Posterior cingulate gyrus (tissue), 11 donors: ENCODE measurements around the gene KCNQ1.

Experiments used
- DNase-seq, 10 donors: peaks; one replicate each; pipeline versions ENCODE4 v3.0.0 to v3.0.0-alpha.2; 2020 to 2021; ENCODE audit warnings: mixed read lengths in 3 of 10
- intact Hi-C: fragments of 100-400 bp; cut with DNase I; formaldehyde crosslinking; loops from one replicate; pipeline ENCODE4 v1.15.1; 2023

The KCNQ1 gene

DNA sequence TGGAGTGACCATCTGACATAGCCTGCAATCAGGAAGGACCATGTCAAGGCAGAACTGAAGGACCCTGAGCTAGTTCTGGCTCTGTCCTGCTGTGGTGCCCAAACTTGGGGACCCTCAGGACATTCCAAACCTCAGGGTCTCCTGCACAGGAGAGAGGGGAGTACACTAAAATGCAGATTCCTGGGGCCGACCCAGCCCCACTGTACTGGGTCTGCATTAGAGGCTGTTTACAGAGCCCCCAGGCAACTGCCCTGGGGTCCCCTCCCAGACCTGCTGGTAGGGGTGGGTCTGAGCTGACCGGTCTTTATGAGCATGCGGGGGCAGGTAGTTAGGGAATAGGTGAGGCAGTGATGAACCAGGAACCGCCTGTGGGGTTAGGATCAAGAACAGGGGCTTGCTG is 7.3 kb upstream of the KCNQ1 start:
- intact Hi-C loops: no loop called here
- DNase-seq: peak in 4 of 10 donors; percentile 9 to 53 (median 52)

DNA sequence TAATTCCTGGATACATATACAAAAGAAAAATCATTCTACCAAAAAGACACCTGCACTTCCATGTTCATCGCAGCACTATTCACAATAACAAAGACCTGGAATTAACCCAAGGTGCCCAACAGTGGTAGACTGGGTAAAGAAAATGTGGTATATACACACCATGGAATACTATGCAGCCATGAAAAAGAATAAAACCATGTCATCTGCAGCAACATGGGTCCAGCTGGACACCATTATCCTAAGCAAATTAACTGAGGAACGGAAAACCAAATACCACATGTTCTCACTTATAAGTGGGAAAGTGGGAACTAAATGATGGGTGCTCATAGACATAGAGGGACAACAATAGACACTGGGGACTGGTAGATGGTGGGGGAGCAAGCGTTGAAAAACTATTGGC is 5.0 kb upstream of the KCNQ1 start:
- intact Hi-C loops: no loop called here
- DNase-seq: no peak

DNA sequence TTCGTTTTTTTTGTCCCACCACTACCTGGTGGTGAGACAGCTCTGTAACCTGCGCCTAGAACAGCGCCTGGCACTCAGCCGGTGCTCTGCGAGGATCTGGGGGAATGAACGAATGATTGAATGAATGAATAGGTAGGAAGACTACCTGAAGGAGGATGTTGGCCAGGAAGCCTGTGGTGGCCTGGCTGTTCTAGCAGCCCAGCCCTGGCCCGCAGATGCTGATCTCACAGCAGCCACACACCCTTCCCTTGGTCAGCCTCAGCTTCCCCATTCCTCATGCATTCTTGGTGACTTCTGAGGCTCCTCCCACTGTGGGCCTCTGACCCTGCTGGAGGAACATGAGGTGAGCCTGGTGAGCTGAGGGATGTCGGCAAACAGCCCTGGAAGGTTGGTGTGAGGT is 4.2 kb upstream of the KCNQ1 start:
- peak in 4 of 10 donors; percentile 4 to 47 (median 26) for DNase-seq
- intact Hi-C loops: no loop called here

DNA sequence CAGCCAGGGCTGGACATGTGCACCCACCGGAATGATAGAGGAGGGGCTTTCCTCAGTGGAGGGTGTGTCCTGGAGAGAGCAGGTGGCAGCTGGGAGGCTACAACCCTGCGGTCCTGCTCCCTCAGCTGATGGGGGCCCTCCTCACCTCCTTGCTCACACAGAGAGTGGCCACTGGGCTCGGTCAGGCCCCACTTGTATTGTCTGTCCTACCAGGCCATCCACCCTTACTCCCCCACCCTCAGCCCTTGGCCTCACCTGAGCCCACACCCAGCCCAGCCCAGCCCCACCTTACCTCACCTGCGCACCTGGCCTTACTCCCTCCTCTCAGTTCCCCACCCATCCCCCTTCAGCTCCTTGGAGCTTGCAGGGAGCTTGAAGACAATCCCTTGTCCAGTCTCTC is 3.6 kb upstream of the KCNQ1 start:
- intact Hi-C loops: no loop called here
- peak in 4 of 10 donors; percentile 6 to 72 (median 56) for DNase-seq

DNA sequence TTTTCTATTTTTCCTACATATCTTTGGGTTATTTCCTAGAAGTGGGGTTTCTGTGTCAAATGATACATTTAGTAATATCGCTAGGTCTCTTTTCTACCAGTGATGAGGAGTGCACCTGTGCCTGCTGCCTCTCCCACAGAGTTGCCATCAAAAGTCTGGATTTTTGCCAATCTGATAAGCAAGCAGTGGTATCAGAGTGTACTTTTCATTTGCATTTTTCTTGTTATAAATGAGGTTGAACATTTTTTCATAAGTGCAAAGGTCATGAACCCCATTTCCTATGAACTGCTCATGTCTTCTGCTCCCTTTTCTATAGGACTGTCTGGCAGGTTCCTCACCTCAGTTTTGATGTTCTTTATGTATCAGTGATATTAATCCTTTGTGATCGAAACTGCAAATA is 2.2 kb upstream of the KCNQ1 start:
- DNase-seq: no peak
- intact Hi-C loops: no loop called here

DNA sequence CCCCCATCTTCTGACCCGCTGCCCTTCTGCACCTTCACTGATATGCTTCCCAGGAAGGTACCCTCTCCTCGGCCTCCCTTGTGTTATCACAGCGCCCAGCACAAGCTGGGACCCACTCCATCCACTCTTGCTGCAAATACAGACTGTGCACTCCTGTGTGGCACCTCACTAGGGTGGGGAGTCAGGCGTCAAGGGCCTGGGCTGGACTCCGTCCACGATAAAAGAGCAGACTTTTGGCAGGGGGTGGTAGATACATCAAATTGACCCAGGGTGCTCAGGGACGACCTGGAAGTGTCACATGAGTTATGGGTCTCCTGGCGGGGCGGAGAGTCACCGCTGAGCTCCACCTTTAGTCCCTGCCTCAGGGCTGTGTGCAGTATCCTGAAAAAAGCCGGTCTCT is 1.4 kb upstream of the KCNQ1 start:
- intact Hi-C loops: no loop called here
- peak in 3 of 10 donors; percentile 29 to 72 (median 63) for DNase-seq

DNA sequence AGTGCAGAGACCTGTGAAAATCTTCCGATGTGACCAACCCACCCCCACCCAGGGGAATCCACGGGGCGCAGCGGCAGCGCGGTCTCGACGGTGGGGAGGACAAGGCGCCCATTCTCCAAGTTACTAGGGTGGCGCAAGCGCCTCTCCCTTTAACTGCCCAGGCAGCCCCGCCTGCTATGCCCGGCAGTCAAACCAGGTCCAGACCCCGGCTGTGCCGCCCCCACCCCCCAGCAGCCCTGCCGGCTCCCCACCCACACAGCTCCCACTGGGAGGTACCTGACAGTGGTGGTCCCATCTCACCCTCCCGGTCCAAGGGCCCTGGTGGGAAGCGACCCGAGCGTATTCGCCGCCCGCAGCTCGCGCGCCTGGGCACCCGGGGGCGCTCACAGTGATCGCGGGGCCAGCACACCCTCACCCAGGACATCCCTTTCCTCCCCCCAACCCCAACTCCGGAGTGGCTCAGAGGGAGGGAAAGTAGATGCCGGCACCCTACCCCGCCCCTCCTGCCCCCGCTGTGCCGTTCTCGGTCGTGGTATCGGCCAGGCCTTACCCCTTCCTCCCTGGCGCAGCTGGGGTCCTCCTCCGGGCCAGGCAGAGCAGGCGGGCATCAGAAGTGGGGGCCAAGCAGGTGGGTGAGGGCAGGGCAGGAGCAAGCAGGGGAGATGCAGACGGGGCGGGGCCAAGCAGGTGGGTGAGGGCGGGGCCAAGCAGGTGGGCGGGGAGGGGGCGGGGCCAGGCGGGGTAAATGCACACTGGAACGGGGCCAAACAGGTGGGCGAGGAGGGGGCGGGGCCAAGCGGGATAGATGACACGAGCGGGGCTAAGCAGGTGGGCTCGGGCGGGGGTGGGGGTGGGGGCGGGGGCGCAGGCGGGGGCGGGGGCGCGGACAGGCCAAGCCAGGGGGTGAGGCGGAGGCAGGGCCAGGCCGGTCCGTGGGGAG is 657 bp upstream of the KCNQ1 start, which contains the start of gene TRPM5:
TSS of gene TRPM5 (minus strand) at position 634 of the 940 bp plus-strand sequence. CDS start 21,478 bp downstream, outside the sequence.
- intact Hi-C loops: no loop called here
- peak in 3 of 10 donors; percentile 40 to 74 (median 50) for DNase-seq

DNA sequence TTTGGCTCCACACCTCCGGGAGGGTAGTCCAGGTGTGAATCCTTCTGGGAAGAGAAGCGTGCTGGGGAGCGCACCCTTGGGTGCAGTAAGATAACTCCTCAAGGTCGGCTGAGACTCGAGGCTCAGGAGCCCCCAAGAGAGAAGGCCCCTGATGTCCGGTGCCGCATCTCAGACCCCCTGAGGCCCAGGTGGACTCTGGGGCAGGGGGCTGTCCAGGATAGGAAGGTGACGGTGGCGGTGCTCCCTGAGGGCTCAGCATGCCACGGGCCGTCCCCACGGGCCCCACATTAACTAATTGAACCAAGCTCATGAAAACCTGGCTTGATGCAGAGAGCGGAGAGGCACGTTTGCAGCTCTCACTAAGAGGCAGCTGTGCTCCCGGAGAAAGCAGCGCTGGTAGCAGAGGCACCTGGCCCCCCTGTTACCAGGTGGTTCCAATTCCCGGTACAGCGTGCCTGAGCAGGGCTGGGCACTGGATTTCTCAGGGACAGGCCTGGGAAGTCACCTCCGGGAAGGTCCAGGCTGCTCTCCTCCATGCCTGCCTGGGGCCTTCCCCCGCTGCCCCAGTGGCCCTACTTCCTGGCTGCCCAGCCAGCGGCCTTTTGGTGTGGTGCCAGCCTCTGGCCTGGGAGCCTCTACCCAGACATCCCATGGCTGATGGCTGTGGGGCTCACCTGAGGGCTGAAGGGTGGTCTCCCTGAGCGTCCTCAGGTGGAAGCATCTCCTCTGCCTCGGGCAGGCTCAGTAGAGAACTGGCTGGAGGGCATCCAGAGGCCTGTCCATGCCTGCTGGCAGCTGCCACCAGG is 1.1 kb downstream of the KCNQ1 start:
- intact Hi-C loops: no loop called here
- DNase-seq: peak in 4 of 10 donors; percentile 20 to 72 (median 64)

DNA sequence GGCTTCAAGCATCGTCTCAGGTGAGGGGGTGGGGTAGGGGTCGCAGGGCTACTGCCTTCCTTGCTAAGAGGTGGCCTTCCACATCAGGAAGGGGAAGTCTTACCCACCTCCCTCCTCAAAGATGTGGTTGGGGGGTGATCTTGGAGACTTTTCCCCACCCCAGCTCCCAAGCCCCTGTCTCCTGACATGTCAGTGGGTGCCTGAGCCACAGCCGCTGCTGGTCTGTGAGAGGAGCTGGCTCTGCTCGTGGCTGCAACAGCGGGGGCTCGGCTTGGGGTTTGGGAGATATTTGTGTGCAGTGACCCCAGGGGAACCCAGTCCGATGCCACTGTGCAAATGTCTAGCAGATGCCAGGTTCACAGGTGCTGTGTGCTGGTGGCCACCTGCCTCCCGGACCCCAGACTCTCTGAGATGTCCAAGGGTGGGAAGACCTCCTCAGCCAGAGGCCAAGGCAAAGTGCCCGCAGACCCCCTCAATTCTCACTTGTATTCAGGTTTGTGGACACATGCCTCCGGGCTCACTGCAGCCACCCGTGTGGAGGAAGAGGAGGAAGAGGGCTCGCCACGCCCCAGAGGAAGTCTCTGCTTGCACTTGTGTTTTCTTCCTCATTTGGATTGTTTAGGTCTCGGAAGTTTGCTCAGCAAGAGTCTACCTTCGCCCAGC is 1.9 kb downstream of the KCNQ1 start:
- peak in 4 of 10 donors; percentile 26 to 81 (median 75) for DNase-seq
- intact Hi-C loops: no loop called here

DNA sequence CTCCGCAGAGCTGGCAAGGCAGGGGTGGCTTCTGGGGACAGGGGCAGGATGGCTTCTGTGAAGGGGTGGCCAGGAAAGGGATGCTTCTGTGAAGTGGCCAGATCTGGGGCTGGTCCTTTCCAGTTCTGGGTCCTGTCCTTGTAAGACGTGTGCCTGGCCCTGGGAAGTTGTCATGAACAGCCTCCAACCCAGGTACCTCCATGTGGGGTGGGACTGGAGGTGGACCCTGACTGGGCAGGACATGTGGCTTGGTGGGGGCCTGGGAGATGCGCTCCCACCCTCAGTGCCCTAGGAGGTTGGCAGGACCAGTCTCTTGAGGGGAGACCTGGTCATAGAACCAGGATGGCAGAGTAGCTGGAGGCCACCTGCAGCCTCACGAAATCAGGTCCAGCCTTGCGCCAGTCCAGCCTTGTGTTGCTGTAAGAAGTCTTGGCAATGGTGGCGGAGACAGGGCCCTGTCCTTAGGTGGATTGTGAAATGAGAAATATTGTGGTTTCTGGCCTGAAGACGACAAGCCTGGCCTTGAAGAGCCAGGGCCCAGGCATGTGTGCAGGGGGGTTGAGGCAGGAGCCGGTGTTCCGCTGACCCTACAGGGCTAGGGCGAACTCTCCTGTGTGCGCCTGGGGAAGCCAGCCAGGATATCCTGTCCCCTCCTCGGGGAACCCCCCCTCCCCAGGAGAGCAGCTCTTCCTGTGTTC is 2.6 kb downstream of the KCNQ1 start:
- intact Hi-C loops: no loop called here
- DNase-seq: peak in 4 of 10 donors; percentile 17 to 78 (median 45)

DNA sequence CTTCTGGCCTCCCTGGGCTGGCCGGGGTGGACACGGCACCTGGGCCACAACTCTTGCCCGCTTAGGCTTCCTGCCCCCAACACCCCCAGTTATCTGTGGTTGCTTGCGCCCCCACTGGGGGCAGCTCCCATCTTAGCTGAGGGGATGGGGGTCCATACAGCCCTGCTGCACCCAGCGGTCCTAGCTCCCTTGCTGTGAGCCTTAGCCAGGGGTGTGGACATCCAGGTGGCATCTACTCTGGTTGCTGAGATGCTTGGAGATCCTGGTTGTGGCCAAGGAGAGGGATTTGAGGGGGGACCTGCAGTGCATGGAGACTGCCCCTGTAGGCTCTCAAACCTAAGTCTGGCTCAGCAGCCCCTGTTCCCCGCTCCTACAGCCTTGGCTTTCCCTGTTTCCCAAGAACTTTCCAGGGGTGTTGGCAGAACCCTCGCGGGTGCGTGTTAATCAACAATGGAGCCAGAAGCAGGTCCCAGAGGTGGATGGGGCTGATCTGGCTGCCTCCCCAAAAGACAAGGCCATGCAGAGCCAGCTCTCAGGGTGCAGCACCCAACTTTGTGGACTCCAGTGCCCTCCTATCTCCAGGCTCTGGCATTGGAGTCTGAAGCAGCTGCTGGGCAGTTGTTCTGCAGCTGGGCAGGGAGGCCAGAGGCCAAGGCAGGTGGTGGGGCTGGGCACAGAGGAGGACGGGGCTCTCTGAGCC is 3.3 kb downstream of the KCNQ1 start:
- intact Hi-C loops: no loop called here
- DNase-seq: peak in 3 of 10 donors; percentile 53 to 64 (median 57)

DNA sequence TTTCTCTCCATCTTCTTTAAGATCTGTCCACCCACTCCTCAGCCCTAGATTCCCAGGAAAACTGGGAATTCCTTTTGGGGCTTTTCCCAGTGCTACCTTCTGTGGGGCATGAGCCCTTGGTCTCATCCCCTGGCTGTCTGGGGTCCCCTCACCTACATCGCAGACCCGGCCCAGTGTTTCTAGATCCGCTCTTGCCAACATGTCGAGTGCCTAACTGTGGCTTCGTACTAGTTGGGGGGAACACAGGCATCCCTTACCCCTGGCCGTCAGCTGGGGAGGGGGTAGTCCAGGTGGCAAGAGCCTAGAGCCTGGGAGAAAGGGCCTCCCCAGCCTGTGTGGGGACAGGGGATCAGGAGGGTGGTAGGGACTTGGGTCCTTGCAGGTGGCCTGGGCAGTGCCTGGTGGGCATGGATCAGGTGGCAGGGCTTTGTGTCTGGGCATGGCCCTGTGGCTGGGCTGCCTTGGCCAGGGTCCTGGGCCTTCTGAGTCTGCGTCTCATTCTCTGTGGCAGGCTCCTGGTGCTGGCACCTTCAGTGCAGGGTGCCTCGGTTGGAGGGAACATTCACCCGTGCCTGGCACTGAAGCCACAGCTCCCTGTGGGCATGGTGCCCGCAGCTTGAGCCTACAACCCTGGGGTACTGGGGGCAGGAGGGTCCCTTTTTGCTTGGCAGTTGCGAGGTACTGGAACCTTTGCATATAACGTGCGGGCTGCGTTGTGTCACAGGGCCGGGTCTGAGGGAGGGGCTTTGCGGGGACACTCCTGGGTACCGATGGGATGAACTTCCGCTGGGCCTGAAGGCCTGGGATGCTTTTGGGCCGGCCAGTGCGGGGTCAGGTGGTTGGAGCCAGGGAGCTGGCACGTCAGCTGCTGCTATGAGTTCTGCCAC is 4.1 kb downstream of the KCNQ1 start:
- peak in 4 of 10 donors; percentile 16 to 71 (median 60) for DNase-seq
- intact Hi-C loops: no loop called here

DNA sequence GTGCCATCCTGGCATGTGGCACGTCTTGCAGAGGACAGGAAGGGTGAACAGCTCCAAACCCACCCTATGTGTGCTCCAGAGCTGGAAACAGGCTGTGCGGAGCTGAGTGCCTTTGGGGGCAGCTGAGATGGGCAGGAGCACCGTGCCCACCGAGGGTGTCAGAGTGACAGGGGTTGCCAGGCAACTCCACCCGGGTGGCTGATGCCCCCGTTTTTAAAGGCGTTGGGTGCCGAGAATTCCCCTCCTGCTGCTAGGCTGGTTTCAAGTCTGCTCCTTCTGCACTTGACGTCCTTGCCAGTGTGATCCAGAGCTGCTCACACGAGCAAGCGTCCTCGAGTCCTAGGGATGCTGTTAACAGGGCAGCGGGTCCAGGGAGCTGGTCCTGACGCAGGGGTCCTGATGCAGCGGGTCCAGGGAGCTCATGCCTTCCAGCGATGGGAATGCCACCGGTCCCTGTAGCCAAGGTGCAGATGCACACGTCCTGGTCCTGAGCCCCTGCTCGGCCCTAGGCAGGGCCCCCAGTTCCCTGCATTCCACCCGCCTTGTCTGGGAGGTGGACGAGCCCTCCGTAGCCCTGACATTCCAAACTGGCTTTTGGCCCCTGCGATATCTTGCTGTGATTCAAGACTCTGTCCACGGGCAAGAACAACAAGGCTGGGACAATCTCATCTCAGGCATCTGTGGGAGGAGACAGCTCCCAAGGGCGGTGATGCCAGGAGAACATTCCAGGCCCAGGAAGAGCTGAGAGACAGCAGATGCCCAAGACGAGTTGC is 4.9 kb downstream of the KCNQ1 start:
- peak in 3 of 10 donors; percentile 33 to 66 (median 52) for DNase-seq
- intact Hi-C loops: no loop called here

DNA sequence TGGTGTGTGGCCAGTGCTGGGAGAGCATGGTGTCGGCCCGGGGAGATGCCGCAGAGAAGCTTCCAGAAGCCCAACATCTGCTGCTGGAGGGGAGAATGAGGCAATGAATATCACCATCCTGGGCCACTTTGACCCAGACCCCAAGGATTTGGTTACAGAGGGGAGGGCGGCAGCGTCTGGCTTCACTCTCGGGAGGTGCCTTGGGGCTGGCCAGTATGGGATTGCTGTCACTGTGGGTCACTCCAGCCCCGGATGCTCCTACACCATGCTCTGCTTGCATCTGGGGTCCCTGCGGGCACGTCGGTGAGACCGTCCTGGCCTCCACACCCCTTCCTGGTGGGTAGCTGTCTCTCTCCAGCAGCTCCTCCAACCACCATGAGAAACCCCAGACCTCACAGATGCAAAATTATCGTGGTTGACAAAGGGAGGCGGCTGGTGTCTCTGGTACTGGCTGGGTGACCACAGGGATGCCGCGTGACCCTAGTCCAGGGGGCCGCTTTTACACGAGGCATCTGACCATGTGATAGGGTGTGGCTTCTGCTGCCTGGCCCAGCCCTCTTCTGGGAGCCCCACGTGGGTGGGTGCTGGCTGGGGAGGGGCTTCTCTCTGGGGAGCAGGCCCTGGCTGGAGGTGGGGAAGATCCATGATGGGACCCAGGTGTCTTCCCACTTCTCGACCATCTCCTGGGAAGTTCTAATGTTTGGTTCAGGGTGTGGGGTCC is 5.7 kb downstream of the KCNQ1 start:
- DNase-seq: peak in 4 of 10 donors; percentile 17 to 66 (median 53)
- intact Hi-C loops: no loop called here

DNA sequence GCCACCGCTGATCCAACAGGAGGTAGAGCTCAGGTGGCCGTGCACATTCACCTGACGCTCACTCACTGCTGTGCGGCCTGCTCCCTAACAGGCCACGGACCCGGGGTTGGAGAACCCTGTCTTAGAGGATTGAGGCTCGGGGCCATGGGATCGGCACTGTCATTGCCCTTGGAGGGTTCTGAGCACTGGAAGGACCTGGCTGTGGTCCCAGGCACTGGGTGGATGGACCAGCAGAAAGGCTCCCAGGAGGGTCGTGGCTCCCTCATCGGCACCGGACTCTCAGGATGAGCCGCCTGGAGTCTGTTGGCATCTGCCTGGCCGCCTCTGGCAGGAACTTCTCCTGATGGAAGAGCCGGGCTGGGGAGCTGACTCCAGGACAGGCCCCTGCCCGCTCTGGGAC is 6.5 kb downstream of the KCNQ1 start:
- peak in 3 of 10 donors; percentile 45 to 80 (median 53) for DNase-seq
- intact Hi-C loops: no loop called here

DNA sequence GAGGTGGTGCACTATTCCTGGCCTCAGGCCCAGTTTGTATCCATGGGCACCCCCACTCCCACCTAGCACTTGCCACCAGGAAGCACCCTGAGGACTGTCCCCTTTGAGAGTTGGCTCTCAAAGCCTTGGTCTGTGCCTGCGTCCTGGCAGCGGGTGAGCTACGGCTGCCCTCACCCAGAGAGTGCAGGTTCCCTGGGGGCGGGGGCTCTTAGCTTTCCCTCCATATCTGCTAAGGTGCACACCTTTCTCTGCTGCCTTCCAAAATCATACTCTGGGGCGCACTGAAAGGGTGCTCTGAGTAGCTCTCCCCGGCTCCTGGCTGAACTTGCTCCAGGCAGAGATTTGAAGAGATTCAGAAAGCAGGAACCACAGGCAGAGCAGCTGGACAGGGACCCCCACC is 7.1 kb downstream of the KCNQ1 start:
- peak in 2 of 10 donors; percentile 48 to 71 for DNase-seq
- intact Hi-C loops: no loop called here
